GM19467 (cell line): ENCODE results near the gene AHCYL1.
"Not testable (repeated sequence)": the region's sequence is repeated elsewhere in the genome, so short reads cannot be mapped to it uniquely, and the experiment has no call there.

ENCODE experiments used
- ATAC-seq: cut with Tn5 transposase; IDR thresholded peaks from one replicate; pipeline ENCODE4 v1.9.1; 2021; ENCODE audit warnings: mild to moderate bottlenecking, moderate library complexity; ENCODE audit not compliant: unreplicated experiment

Gene AHCYL1

GRCh38 chr1:109996476-109996875, 11.9 kb downstream of the AHCYL1 start:
- ATAC-seq = no peak

GRCh38 chr1:109997204-109997866, 12.8 kb downstream of the AHCYL1 start:
- no peak for ATAC-seq

GRCh38 chr1:109997867-109998229, 13.3 kb downstream of the AHCYL1 start:
- no peak for ATAC-seq

GRCh38 chr1:110002695-110003094, 18.1 kb downstream of the AHCYL1 start:
- no peak for ATAC-seq

- ATAC-seq = peak; percentile 75
Measured at GRCh38 chr1:110003747-110004428, 19.3 kb downstream of the AHCYL1 start.

GRCh38 chr1:110004583-110004982, 20.0 kb downstream of the AHCYL1 start:
- ATAC-seq = no peak

- no peak for ATAC-seq
Measured at GRCh38 chr1:110005971-110006370, 21.4 kb downstream of the AHCYL1 start.

- no peak for ATAC-seq
Measured at GRCh38 chr1:110006516-110006915, 22.0 kb downstream of the AHCYL1 start.

- ATAC-seq = no peak
Measured at GRCh38 chr1:110007046-110007830, 22.7 kb downstream of the AHCYL1 start.

- ATAC-seq = no peak
Measured at GRCh38 chr1:110008971-110009565, 24.5 kb downstream of the AHCYL1 start.

- peak; percentile 91 for ATAC-seq
Measured at GRCh38 chr1:110011527-110012041, 27.0 kb downstream of the AHCYL1 start.

- ATAC-seq = peak; percentile 56
Measured at GRCh38 chr1:110012100-110012780, 27.7 kb downstream of the AHCYL1 start.

GRCh38 chr1:110017792-110018191, 33.2 kb downstream of the AHCYL1 start:
- no peak for ATAC-seq

GRCh38 chr1:110018396-110018795, 33.8 kb downstream of the AHCYL1 start:
- no peak for ATAC-seq

GRCh38 chr1:110019770-110020169, 35.2 kb downstream of the AHCYL1 start:
- no peak for ATAC-seq

GRCh38 chr1:110021285-110021684, 36.7 kb downstream of the AHCYL1 start:
- ATAC-seq = no peak

GRCh38 chr1:110024613-110025012, 40.0 kb downstream of the AHCYL1 start:
- ATAC-seq = no peak

- ATAC-seq = not testable (repeated sequence)
Measured at GRCh38 chr1:110030687-110031086, 46.1 kb downstream of the AHCYL1 start.

- no peak for ATAC-seq
Measured at GRCh38 chr1:110032327-110032726, 47.8 kb downstream of the AHCYL1 start.

GRCh38 chr1:110033421-110033820, 48.9 kb downstream of the AHCYL1 start:
- ATAC-seq = no peak

GRCh38 chr1:110034040-110034450, 49.5 kb downstream of the AHCYL1 start:
- ATAC-seq = no peak
